ENCODE measurements around the gene RARA.

DNA sequence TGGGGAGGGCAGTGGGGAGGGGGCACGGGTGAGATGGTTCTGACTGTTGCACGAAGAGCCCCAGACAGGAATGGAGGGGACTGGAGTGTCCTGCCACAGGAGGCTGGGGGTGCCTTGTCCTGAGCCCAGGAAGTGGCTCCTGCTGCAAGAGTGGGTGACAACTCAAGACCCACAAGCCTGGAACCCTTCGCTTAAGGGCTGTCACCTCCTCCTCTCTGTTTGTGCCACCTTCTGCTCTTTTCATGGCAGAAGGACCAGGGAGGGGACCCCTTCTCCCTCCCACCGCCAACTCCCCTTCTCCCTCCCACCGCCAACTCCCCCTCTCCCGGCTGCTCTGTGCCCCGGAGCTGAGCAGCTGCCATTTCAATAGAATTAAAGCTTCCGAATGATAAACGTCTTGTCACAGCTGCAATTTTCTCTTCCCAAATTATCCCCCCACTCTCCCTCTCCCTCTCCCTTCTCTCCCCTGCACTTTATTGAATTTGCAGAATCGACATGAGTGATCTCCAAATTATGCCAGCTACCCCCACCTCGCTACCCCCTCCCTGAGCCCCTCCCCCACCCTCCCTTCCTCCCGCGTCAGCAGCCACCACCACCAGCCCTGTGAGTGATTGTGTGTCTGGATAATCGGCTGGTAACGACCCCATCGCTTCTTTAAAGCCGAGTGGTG, 41.8 kb downstream of the RARA start:
- TF ChIP-seq, protein P1, sequence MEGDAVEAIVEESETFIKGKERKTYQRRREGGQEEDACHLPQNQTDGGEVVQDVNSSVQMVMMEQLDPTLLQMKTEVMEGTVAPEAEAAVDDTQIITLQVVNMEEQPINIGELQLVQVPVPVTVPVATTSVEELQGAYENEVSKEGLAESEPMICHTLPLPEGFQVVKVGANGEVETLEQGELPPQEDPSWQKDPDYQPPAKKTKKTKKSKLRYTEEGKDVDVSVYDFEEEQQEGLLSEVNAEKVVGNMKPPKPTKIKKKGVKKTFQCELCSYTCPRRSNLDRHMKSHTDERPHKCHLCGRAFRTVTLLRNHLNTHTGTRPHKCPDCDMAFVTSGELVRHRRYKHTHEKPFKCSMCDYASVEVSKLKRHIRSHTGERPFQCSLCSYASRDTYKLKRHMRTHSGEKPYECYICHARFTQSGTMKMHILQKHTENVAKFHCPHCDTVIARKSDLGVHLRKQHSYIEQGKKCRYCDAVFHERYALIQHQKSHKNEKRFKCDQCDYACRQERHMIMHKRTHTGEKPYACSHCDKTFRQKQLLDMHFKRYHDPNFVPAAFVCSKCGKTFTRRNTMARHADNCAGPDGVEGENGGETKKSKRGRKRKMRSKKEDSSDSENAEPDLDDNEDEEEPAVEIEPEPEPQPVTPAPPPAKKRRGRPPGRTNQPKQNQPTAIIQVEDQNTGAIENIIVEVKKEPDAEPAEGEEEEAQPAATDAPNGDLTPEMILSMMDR (conservative IDR thresholded peaks at IDR 0.05; ENCODE audit: low read depth, low read length) = no peak
- TF ChIP-seq RAD21 (IDR thresholded peaks at IDR 0.05; ENCODE audit: low read length) (no peak), MXI1 (IDR thresholded peaks at IDR 0.05; ENCODE audit: borderline replicate concordance, low read depth, low read length) (no peak), POLR2A (IDR thresholded peaks at IDR 0.05; ENCODE audit: low read depth, low read length) (no peak), FOS (IDR thresholded peaks at IDR 0.05; ENCODE audit: low read depth, low read length) (no peak), MAFK (IDR thresholded peaks at IDR 0.05; ENCODE audit: low read depth, low read length) (no peak), RFX5 (IDR thresholded peaks at IDR 0.05; ENCODE audit: low read depth, low read length) (no peak), BHLHE40 (IDR thresholded peaks at IDR 0.05; ENCODE audit: low read depth, low read length) (no peak), RCOR1 (IDR thresholded peaks at IDR 0.05; ENCODE audit: insufficient replicate concordance, low read length) (no peak), CEBPB (IDR thresholded peaks at IDR 0.05; ENCODE audit: low read depth, low read length) (no peak)
- TF ChIP-seq, protein P2, sequence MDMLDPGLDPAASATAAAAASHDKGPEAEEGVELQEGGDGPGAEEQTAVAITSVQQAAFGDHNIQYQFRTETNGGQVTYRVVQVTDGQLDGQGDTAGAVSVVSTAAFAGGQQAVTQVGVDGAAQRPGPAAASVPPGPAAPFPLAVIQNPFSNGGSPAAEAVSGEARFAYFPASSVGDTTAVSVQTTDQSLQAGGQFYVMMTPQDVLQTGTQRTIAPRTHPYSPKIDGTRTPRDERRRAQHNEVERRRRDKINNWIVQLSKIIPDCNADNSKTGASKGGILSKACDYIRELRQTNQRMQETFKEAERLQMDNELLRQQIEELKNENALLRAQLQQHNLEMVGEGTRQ (IDR thresholded peaks at IDR 0.05; ENCODE audit: low read depth, low read length) = no peak
- TF ChIP-seq, protein P3, sequence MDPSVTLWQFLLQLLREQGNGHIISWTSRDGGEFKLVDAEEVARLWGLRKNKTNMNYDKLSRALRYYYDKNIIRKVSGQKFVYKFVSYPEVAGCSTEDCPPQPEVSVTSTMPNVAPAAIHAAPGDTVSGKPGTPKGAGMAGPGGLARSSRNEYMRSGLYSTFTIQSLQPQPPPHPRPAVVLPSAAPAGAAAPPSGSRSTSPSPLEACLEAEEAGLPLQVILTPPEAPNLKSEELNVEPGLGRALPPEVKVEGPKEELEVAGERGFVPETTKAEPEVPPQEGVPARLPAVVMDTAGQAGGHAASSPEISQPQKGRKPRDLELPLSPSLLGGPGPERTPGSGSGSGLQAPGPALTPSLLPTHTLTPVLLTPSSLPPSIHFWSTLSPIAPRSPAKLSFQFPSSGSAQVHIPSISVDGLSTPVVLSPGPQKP (IDR thresholded peaks at IDR 0.05; ENCODE audit: borderline replicate concordance, low read depth, low read length) = no peak

Data from IMR-90 (cell line).